Gastroesophageal sphincter (tissue), 4 donors: Measurements from ENCODE around the gene MFAP3. TPM values are rescaled to one million over a fixed set of nuclear protein-coding genes. Genes with fewer than 3 reads are reported as not detected.

Experiments used
- ATAC-seq: fragments of 150-250 bp; one replicate; pipeline ENCODE4 v1.9.1; 2016; ENCODE audit warnings: mild to moderate bottlenecking, moderate library complexity
- H3K27ac ChIP-seq, 4 donors: fragments of 200-600 bp; sonication (generic) in 3 of 4; 1 replicate in 3 of 4; 2 replicates in 1 of 4; pipeline ENCODE4 v1.5.1; 2016 to 2019
- H3K27me3 ChIP-seq: fragments of 200-600 bp; sonication (generic); one replicate; pipeline ENCODE4 v1.5.1; 2019
- H3K36me3 ChIP-seq, 2 donors: fragments of 200-600 bp; sonication (generic); one replicate each; pipeline ENCODE4 v1.5.1; 2019; ENCODE audit warnings: control low read depth in 1 of 2
- H3K4me1 ChIP-seq, 3 donors: fragments of 200-600 bp; sonication (generic); 1 replicate in 2 of 3; 2 replicates in 1 of 3; pipeline ENCODE4 v1.5.1; 2016 to 2019; ENCODE audit warnings: control low read depth in 2 of 3
- H3K4me3 ChIP-seq, 2 donors: fragments of 200-600 bp; sonication (generic); one replicate each; pipeline ENCODE4 v1.5.1; 2019; ENCODE audit warnings: mild to moderate bottlenecking in 1 of 2, moderate library complexity in 1 of 2
- H3K9me3 ChIP-seq, 3 donors: fragments of 200-600 bp; sonication (generic); one replicate each; pipeline ENCODE4 v1.5.1; 2017 to 2019; ENCODE audit warnings: control low read depth in 2 of 3
- EP300 ChIP-seq: sonication (generic); formaldehyde crosslinking; IDR thresholded peaks from one replicate; pipeline ENCODE4 v1.6.1; 2017; ENCODE audit warnings: antibody characterized with exemption, mild to moderate bottlenecking
- POLR2A ChIP-seq, 2 donors: fragments of 450-650 bp; IDR thresholded peaks; one replicate each; pipeline ENCODE4 v1.6.1; 2017; ENCODE audit warnings: antibody characterized with exemption in 2 of 2, mild to moderate bottlenecking in 2 of 2, moderate library complexity in 1 of 2
- POLR2AphosphoS5 ChIP-seq: sonication (generic); formaldehyde crosslinking; IDR thresholded peaks from one replicate; pipeline ENCODE4 v1.6.1; 2017; ENCODE audit warnings: antibody characterized with exemption
- WGBS, 2 donors: methylation state at CpG; one replicate each; pipeline ENCODE4 v1.1.5; 2018; ENCODE audit warnings: low coverage in 1 of 2; 5-methylcytosine and 5-hydroxymethylcytosine counted together
- total RNA-seq, 4 donors: library from RNA; depleted of rRNA; stranded (reverse); fragments of >200 nt; gene quantifications; one replicate each; pipeline ENCODE4 v1.1.0, GENCODE V29; 2016
- TF ChIP-seq, protein P1 (sequence below), 4 experiments: fragments of 200-600 bp in 2 of 4; fragments of 450-650 bp in 2 of 4; sonication (generic) in 1 of 4; IDR thresholded peaks; one replicate each; pipeline ENCODE4 v1.5.1; 2017 to 2019; ENCODE audit warnings: antibody characterized with exemption in 4 of 4, mild to moderate bottlenecking in 2 of 4, moderate library complexity in 2 of 4

MFAP3 gene
- total RNA-seq, 4 donors from 2014 or later = 25.7 to 36.9 (median 27.0) TPM

DNA sequence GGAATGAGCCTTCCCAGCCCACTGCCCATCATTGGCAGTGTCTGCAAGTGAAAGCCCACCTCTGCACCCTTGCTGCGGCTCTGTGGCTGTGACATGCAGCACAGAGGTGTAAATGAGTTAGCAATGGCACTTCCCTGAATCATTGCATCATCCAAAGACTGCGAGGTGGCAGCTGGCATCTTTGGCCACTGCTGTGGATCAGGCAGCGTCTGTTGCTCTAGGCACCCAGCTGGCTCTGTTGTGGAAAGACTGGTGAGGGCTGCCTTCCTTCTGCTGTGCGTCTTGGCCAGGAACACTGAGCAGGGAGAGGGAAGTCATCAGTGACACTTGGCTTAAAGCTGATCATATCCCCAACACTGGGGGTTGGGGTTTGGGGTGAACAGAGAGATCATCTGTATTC lies 64.5 kb downstream of the MFAP3 start:
- WGBS, 2 donors = 100% methylated on average over 1 of the region's 4 CpGs; no CpG with 5 or more reads in 1 of the 2 donors
- H3K9me3 ChIP-seq = no peaks in the 10 kb centered on the region
- H3K27ac ChIP-seq = no peak overlapping the region
- H3K4me1 ChIP-seq = no peaks in the 10 kb centered on the region
- no peaks in the 10 kb centered on the region for H3K27me3 ChIP-seq
- TF ChIP-seq EP300 = no peak
- no peak for TF ChIP-seq POLR2AphosphoS5
- no peak for TF ChIP-seq POLR2A (IDR thresholded peaks at IDR 0.05)
- TF ChIP-seq, protein P1, sequence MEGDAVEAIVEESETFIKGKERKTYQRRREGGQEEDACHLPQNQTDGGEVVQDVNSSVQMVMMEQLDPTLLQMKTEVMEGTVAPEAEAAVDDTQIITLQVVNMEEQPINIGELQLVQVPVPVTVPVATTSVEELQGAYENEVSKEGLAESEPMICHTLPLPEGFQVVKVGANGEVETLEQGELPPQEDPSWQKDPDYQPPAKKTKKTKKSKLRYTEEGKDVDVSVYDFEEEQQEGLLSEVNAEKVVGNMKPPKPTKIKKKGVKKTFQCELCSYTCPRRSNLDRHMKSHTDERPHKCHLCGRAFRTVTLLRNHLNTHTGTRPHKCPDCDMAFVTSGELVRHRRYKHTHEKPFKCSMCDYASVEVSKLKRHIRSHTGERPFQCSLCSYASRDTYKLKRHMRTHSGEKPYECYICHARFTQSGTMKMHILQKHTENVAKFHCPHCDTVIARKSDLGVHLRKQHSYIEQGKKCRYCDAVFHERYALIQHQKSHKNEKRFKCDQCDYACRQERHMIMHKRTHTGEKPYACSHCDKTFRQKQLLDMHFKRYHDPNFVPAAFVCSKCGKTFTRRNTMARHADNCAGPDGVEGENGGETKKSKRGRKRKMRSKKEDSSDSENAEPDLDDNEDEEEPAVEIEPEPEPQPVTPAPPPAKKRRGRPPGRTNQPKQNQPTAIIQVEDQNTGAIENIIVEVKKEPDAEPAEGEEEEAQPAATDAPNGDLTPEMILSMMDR (IDR thresholded peaks at IDR 0.05) = no peak
- H3K4me3 ChIP-seq = no peak overlapping the region
- H3K36me3 ChIP-seq = no peaks in the 10 kb centered on the region
- ATAC-seq = no peak

Other genes with a start within 250 kb of the MFAP3 start
- 10 to 100 TPM; 16.2 to 17.9 (median 17.6) TPM for gene FAM114A2, start 57 bp upstream of the MFAP3 start, total RNA-seq
- gene GALNT10, start 151.8 kb downstream of the MFAP3 start, total RNA-seq = 10 to 100 TPM; 19.1 to 49.1 (median 34.0) TPM